ENCODE measurements around the gene ALK.

DNA sequence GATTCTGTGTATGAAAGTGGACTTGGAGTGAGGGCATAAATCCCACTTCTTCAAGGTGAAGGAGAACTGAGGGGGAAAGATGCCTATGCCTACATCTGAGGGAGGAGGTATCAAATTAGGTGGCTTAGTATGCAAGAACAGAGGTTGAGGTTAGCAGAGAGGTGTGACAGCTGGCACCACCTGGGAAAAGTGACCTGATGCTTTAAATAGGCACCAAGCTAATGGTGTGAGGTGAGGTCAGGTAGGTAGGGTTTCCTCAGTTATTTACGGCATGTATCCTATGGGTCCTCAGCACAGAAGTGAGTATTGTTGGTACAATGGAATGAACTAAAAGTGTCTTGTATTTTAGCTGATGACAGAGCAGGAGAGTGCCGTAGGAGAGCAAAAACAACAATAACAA lies 439.0 kb downstream of the ALK start:
- TF ChIP-seq, protein P1, sequence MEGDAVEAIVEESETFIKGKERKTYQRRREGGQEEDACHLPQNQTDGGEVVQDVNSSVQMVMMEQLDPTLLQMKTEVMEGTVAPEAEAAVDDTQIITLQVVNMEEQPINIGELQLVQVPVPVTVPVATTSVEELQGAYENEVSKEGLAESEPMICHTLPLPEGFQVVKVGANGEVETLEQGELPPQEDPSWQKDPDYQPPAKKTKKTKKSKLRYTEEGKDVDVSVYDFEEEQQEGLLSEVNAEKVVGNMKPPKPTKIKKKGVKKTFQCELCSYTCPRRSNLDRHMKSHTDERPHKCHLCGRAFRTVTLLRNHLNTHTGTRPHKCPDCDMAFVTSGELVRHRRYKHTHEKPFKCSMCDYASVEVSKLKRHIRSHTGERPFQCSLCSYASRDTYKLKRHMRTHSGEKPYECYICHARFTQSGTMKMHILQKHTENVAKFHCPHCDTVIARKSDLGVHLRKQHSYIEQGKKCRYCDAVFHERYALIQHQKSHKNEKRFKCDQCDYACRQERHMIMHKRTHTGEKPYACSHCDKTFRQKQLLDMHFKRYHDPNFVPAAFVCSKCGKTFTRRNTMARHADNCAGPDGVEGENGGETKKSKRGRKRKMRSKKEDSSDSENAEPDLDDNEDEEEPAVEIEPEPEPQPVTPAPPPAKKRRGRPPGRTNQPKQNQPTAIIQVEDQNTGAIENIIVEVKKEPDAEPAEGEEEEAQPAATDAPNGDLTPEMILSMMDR (conservative IDR thresholded peaks at IDR 0.05; ENCODE audit: low read depth in 2 of 2): no peak
- TF ChIP-seq, protein P2, sequence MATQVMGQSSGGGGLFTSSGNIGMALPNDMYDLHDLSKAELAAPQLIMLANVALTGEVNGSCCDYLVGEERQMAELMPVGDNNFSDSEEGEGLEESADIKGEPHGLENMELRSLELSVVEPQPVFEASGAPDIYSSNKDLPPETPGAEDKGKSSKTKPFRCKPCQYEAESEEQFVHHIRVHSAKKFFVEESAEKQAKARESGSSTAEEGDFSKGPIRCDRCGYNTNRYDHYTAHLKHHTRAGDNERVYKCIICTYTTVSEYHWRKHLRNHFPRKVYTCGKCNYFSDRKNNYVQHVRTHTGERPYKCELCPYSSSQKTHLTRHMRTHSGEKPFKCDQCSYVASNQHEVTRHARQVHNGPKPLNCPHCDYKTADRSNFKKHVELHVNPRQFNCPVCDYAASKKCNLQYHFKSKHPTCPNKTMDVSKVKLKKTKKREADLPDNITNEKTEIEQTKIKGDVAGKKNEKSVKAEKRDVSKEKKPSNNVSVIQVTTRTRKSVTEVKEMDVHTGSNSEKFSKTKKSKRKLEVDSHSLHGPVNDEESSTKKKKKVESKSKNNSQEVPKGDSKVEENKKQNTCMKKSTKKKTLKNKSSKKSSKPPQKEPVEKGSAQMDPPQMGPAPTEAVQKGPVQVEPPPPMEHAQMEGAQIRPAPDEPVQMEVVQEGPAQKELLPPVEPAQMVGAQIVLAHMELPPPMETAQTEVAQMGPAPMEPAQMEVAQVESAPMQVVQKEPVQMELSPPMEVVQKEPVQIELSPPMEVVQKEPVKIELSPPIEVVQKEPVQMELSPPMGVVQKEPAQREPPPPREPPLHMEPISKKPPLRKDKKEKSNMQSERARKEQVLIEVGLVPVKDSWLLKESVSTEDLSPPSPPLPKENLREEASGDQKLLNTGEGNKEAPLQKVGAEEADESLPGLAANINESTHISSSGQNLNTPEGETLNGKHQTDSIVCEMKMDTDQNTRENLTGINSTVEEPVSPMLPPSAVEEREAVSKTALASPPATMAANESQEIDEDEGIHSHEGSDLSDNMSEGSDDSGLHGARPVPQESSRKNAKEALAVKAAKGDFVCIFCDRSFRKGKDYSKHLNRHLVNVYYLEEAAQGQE (IDR thresholded peaks at IDR 0.05; ENCODE audit: unreplicated experiment): no peak
- TF ChIP-seq POLR2AphosphoS5 (IDR thresholded peaks at IDR 0.05; ENCODE audit: low read depth) (no peak), EZH2 (IDR thresholded peaks at IDR 0.05; ENCODE audit: low read depth, unreplicated experiment) (no peak), EZH2phosphoT487 (IDR thresholded peaks at IDR 0.05; ENCODE audit: unreplicated experiment) (no peak), NANOG (IDR thresholded peaks at IDR 0.05; ENCODE audit: borderline replicate concordance) (no peak), CREB1 (CRISPR knock-in tag; IDR thresholded peaks at IDR 0.05; ENCODE audit: low read depth) (no peak)
